Esophagus squamous epithelium (tissue), 5 donors: ENCODE measurements around the gene GRXCR2. TPM values are rescaled to one million over a fixed set of nuclear protein-coding genes. Genes with fewer than 3 reads are reported as not detected.

Experiments used
- DNase-seq: peaks from one replicate; lab custom pipeline; 2025; lab: John Stamatoyannopoulos, UW
- H3K27ac ChIP-seq, 4 donors: fragments of 200-600 bp; sonication (generic); one replicate each; pipeline ENCODE4 v1.5.1; 2016 to 2019; ENCODE audit warnings: mild to moderate bottlenecking in 1 of 4
- H3K27me3 ChIP-seq, 4 donors: fragments of 200-600 bp; sonication (generic); 1 replicate in 3 of 4; 2 replicates in 1 of 4; pipeline versions ENCODE4 v1.5.1 to v1.6.0; 2017 to 2021; ENCODE audit warnings: antibody characterized with exemption in 1 of 4
- H3K36me3 ChIP-seq, 3 donors: fragments of 200-600 bp; sonication (generic); one replicate each; pipeline ENCODE4 v1.5.1; 2016 to 2019
- H3K4me1 ChIP-seq, 3 donors: fragments of 200-600 bp; sonication (generic); one replicate each; pipeline ENCODE4 v1.5.1; 2017 to 2019
- H3K4me3 ChIP-seq, 4 donors: fragments of 200-600 bp; sonication (generic); 1 replicate in 3 of 4; 2 replicates in 1 of 4; pipeline ENCODE4 v1.5.1; 2016 to 2019; ENCODE audit warnings: mild to moderate bottlenecking in 2 of 4, moderate library complexity in 1 of 4
- H3K9me3 ChIP-seq, 3 donors: fragments of 200-600 bp; sonication (generic); one replicate each; pipeline ENCODE4 v1.5.1; 2016 to 2019
- CTCF ChIP-seq, 6 experiments: fragments of 450-650 bp in 4 of 6; fragments of 200-600 bp in 2 of 6; sonication (generic) in 2 of 6; IDR thresholded peaks; one replicate each; pipeline ENCODE4 v1.5.1; 2016 to 2019; ENCODE audit warnings: antibody characterized with exemption in 6 of 6, mild to moderate bottlenecking in 4 of 6, moderate library complexity in 4 of 6
- POLR2A ChIP-seq, 4 donors: fragments of 450-650 bp; IDR thresholded peaks; one replicate each; pipeline ENCODE4 v1.6.1; 2017; ENCODE audit warnings: antibody characterized with exemption in 4 of 4, mild to moderate bottlenecking in 4 of 4, moderate library complexity in 3 of 4
- WGBS, 2 donors: methylation state at CpG; one replicate each; pipeline ENCODE4 v1.1.5; 2018; 5-methylcytosine and 5-hydroxymethylcytosine counted together
- intact Hi-C: fragments of 100-400 bp; cut with DNase I; formaldehyde crosslinking; loops from one replicate; pipeline ENCODE4 v1.15.0; 2022
- total RNA-seq, 4 donors: library from RNA; depleted of rRNA; stranded (reverse); fragments of >200 nt; gene quantifications; one replicate each; pipeline ENCODE4 v1.1.0, GENCODE V29; 2016
- donor health status: DM: yes; HTN: yes; CAD: no.

Gene GRXCR2
- total RNA-seq, 4 donors from 2014 or later: not detected

- intact Hi-C loops: no loop called here
- H3K27ac ChIP-seq: no peak overlapping the region
- H3K4me1 ChIP-seq: peaks cover 6 to 27% (median 17%) of the 10 kb centered on the region in 3 donors
- TF ChIP-seq CTCF (IDR thresholded peaks at IDR 0.05): no peak
- TF ChIP-seq POLR2A (IDR thresholded peaks at IDR 0.05): no peak
- no peaks in the 10 kb centered on the region for H3K9me3 ChIP-seq
- WGBS, 2 donors: 68 to 79% methylated on average over 3 of the region's 3 CpGs
- H3K4me3 ChIP-seq: no peak overlapping the region
- DNase-seq: no peak
- H3K36me3 ChIP-seq: no peaks in the 10 kb centered on the region
- no peaks in the 10 kb centered on the region for H3K27me3 ChIP-seq
Measured at GRCh38 chr5:145852990-145853389, 19.8 kb downstream of the GRXCR2 start.

GRCh38 chr5:145848854-145849253 lies 24.0 kb downstream of the GRXCR2 start:
- 48 to 81% methylated on average over 1 of the region's 1 CpG for WGBS, 2 donors
- Histone ChIP-seq H3K36me3 (no peaks in the 10 kb centered on the region), H3K4me3 (no peak overlapping the region), H3K4me1 (no peaks in the 10 kb centered on the region), H3K27ac (no peak overlapping the region), H3K27me3 (no peaks in the 10 kb centered on the region), H3K9me3 (no peaks in the 10 kb centered on the region)
- intact Hi-C loops: no loop called here
- TF ChIP-seq POLR2A (IDR thresholded peaks at IDR 0.05) (no peak), CTCF (IDR thresholded peaks at IDR 0.05) (no peak)
- no peak for DNase-seq

- no peak for DNase-seq
- 68 to 76% methylated on average over 6 of the region's 6 CpGs for WGBS, 2 donors
- intact Hi-C loops: no loop called here
Measured at GRCh38 chr5:145847499-145848497, 25.0 kb downstream of the GRXCR2 start.

GRCh38 chr5:145846081-145846480 lies 26.7 kb downstream of the GRXCR2 start:
- Histone ChIP-seq H3K4me1 (no peaks in the 10 kb centered on the region), H3K27ac (no peak overlapping the region), H3K4me3 (no peak overlapping the region), H3K9me3 (no peaks in the 10 kb centered on the region), H3K27me3 (no peaks in the 10 kb centered on the region), H3K36me3 (no peaks in the 10 kb centered on the region)
- no peak for DNase-seq
- 62 to 79% methylated on average over 3 of the region's 3 CpGs for WGBS, 2 donors
- intact Hi-C loops: no loop called here
- TF ChIP-seq CTCF (IDR thresholded peaks at IDR 0.05) (no peak), POLR2A (IDR thresholded peaks at IDR 0.05) (no peak)

More at GRCh38 chr5:145847499-145848497, 25.0 kb downstream of the GRXCR2 start:
- H3K27ac ChIP-seq: no peak overlapping the region
- TF ChIP-seq CTCF (IDR thresholded peaks at IDR 0.05) (no peak), POLR2A (IDR thresholded peaks at IDR 0.05) (no peak)
- H3K4me3 ChIP-seq: no peak overlapping the region
- H3K9me3 ChIP-seq: no peaks in the 10 kb centered on the region
- H3K27me3 ChIP-seq: no peaks in the 10 kb centered on the region
- H3K4me1 ChIP-seq: no peaks in the 10 kb centered on the region
- H3K36me3 ChIP-seq: no peaks in the 10 kb centered on the region

GRCh38 chr5:145841299-145841698 lies 31.5 kb downstream of the GRXCR2 start:
- no peaks in the 10 kb centered on the region for H3K27me3 ChIP-seq
- TF ChIP-seq CTCF (IDR thresholded peaks at IDR 0.05) (no peak), POLR2A (IDR thresholded peaks at IDR 0.05) (no peak)
- no peak for DNase-seq
- H3K4me1 ChIP-seq: peaks cover 0 to under 1% (median 0%) of the 10 kb centered on the region in 3 donors
- H3K27ac ChIP-seq: no peak overlapping the region
- no peaks in the 10 kb centered on the region for H3K9me3 ChIP-seq
- H3K36me3 ChIP-seq: no peaks in the 10 kb centered on the region
- intact Hi-C loops: no loop called here
- H3K4me3 ChIP-seq: no peak overlapping the region
